GM21737 (cell line): ENCODE measurements around the gene RAPSN.

Experiments
- ATAC-seq: cut with Tn5 transposase; IDR thresholded peaks from one replicate; pipeline ENCODE4 v1.9.1; 2021; ENCODE audit warnings: mild to moderate bottlenecking, moderate library complexity; ENCODE audit not compliant: unreplicated experiment

RAPSN gene

DNA sequence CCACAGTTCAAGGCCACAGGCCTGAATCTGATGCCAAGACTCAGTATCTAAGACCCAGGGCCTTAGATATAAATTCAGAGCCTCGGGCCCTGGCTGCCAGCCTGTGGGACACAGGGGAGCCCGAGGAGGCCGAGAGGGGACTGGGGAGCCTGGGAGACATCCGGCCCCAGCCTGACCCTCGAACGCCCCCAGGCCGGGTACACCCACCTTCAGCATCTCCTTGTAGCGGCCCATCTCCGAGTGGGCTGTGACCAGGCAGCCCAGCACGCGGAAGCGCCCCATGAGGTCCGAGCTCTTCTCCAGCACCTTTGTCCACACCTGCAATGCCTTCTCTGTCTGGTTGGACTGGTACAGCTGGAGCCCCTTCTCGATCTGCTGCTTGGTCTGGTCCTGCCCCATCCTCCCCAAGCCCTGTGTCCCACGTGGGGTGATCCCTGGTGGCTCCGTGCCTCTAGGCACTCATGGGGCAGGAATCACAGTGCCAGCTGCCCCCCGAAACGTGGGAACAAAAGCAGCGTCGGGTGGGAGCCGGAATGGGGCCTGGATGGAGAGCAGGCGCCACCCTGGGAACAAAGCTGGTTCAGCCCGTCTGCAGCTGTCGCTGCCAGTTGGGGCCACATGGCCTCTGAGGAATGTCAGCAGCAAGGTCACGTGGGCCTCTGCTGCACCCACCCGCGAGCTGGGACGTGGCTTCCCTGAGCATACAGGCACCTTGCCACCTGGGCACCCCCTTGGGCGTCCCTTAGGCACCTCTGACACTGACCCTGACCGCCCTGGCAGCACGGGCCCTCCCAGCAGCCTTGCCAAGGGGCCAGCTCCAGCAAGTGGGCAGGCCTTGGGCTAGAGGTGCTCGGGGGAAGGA is at the start of gene RAPSN:
Gene RAPSN, minus strand, starts transcription at position 571 of the 862 bp plus-strand sequence. Its CDS starts 172 bp downstream, at position 399.
- no peak for ATAC-seq

DNA sequence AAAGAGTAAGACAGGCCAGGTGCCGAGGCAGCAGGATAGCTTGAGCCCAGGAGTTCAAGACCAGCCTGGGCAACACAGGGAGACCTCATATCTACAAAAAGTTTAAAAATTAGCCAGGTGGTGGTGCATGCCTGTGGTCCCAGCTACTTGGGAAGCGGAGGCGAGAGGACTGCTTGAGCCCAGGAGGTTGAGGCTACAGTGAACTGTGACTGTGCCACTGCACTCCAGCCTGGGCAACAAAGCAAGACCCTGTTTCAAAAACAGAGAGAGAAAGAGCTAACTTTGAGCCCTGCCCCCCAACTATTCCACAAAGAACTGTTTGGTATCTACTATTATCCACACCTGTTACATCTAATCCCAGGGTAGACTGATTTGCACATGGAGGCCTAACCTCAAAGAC is 49.2 kb upstream of the RAPSN start:
- ATAC-seq: no peak

DNA sequence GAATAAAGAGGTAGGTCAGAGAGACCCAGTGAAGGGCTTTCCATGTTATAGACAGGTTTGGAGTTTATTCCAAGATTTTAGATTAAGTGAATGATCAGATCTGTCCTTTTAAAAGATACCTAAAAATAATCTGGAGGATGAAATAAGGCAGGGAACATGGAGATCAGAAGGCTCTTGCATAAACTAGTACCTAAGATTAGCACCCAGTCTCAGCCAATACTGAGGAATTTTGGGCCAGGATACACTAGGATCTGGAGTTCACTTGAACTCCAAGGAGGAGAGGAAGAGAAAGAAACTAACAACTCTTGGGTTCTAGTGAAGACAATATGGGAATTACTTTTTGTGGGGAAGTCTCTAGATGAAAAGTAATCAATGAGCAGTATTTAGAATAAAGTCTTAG is 47.9 kb upstream of the RAPSN start:
- no peak for ATAC-seq

DNA sequence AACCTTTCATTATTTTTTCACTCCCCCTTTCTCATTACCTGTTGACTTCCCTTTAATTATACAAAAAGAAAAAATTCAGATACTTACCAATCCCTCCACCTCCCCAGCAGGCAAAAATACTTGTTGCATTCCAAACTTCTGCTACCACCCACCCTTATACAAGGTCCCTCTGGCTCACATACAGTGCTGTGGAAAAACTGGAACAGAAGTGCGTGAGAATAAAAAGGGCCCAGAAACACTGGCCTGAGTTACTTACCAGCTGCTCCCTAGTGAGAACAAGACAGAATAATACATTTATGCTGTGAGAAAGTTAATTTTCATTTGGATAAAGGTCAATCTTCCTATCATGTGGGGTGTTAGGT is 46.9 kb upstream of the RAPSN start:
- ATAC-seq: no peak

GRCh38 chr11:47495011-47495855 is 46.3 kb upstream of the RAPSN start:
- ATAC-seq: no peak

DNA sequence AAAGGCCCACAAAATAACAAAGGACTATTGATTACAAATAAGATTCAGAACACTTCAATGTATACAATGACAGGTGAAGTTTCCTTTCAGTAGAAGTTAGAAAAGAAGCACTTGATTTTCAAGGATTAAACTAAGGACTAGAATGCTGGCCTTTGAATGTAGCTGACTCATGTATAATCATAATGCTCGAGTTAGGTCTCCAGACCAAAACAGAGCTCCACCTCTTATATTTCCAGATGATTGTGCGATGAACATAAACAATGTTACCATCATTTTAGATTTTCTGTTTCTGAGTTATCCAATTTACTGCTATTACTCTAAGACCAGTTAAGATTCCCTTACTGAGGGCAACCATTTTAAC is 40.4 kb upstream of the RAPSN start:
- ATAC-seq: no peak

DNA sequence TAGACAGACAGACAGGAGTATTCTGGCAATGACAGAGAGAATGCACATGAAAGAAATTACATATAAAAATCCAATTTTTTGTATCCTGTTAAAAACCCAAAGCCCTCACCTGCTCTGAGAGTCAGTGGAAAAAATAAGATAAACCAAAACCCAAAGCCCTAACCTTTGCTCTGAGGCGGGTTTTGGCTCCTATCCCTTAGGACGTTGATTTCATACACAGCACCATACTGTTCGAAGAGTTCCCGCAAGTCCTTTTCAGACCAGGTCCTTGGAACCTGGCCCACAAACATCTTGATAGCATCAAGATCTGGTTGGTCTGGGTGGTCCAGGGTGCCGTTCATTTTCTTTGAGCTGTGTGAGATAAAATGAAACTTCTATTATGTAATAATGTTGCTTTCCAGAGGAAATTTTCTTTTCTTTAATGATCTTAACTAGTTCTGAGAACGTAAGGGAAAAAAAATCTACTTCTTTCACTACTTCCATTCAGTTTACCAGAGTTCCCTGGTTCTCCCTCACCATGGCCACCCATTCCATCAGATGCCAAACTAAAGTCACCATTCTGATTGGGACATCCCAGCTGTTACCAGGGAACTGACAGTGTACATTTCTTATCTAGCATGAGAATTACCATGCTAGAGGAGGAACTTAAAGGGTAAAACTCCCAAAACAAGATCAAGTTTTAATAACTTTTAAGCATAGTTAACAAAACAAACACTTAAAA is 39.9 kb upstream of the RAPSN start:
- no peak for ATAC-seq

DNA sequence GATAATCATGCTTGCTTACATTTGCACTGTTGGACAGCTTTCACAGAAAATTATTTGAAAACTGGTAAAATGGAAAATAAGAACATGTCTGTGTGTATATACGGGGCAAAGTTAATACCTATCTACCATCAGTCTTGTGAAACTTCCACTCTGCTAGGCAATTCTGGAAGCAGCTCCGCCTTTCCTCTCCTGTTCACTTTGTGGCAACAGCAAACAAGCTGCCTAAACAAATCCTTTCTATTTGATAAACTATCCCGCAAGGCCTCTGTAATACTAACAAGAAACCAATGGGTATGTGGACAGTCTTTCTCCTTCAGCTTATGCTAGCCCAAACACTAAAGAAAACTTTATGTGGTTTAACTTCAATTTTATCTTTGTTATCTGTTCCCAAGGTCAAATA is 39.2 kb upstream of the RAPSN start:
- ATAC-seq: no peak

- no peak for ATAC-seq
Measured at GRCh38 chr11:47487421-47487820, 38.5 kb upstream of the RAPSN start.

GRCh38 chr11:47485107-47485506 is 36.2 kb upstream of the RAPSN start:
- no peak for ATAC-seq

- ATAC-seq: no peak
Measured at GRCh38 chr11:47483457-47483856, 34.5 kb upstream of the RAPSN start.

GRCh38 chr11:47480762-47481161 is 31.8 kb upstream of the RAPSN start:
- no peak for ATAC-seq

DNA sequence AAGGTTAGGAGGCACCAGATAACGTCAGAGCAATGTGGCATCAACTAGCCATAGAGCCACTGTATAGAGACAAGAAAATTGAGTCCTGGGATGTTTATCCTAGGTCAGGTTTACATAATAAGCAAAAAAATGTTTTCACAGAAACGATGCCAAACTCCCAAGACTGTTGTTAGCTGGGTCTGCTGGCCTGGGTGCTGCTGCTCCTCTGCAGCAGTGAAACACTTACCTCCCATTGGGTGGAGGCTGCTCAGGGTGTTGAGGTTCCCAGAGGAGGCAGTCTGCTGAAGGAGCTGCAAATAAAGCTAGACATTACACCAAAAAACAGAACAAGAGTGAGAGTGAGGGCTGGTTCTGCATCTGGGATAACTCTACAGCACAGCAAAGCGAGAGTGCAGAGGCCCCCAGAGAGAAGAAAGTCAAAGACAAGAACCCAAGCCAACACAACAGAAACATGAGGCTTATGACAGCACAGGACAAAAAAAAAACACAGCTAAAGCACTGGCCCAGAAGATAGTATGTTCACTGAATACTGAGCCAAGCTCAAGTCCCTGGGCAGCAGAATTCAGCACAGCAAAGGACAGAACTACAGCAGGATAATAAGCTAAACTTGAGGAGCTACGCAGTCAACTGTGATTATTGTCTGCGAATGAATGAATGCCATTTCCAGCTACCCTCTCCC is 29.9 kb upstream of the RAPSN start:
- no peak for ATAC-seq

- no peak for ATAC-seq
Measured at GRCh38 chr11:47477753-47478152, 28.8 kb upstream of the RAPSN start.

- no peak for ATAC-seq
Measured at GRCh38 chr11:47477323-47477722, 28.4 kb upstream of the RAPSN start.

GRCh38 chr11:47470671-47471070 is 21.7 kb upstream of the RAPSN start:
- no peak for ATAC-seq

DNA sequence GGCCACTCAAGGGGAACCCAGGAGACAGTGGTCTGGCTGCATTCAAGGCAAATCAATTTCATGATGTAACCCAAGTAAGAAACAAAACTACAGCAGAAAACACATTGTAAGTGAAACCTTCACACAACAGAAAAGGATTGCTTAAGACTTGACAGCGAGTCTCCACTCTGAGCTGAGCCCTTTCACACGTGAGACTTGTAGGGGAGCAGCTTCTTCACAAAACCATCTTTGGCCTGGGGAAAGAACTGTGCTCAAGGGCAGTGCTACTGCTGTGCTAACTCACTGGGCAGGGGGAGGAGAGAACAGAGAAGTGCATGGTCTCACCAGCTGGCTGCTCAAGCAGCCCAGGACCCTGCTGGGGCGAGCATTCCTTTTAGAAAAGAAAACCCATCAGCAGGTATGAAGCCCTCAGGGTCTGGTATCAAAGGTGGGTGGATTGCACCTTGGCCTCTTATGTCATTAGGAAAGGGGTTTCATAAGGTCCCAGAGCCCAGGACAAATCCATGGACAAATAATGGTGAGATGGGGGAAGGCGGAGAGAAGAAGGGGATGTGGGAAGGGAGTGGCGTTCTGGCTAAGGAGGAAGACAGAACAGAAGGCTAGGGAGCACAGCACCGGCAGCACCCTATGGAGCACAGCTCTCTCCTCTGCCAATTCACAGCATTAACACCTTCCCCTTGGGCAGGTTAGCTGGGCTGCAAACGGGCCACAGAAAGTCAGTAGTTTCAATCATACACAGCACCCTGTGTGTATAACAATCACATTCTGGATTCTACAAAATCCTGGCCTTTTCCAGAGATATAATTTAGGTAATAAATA is 20.6 kb upstream of the RAPSN start:
- no peak for ATAC-seq

DNA sequence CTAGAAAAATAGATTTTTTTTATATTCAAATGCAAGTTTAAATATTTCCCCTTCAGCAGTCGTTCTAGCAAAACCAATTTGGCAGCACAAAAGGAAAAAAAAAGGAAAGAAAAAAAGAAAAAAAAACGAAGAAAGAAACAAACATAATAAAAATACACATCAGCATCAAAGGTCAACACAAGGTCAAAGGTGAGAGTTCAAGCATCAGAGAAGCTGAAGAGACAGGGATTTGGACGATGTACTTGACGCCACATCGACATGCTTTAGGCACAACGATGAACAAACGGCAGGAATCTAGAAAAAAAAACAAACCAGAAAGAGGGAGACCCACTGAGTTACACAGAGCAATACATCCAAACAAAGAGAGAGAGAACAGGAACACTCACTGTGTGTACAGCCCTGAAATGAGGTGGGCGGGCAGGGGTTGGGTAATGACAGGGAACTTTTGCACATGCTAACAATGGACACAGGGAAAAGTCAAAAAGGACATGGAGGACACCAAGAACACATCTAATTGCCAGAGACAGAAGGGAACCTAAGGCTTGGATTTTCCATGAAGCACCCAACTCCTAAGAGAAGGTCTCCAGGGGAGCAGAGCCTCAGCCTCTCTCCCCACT is 19.8 kb upstream of the RAPSN start:
- no peak for ATAC-seq

DNA sequence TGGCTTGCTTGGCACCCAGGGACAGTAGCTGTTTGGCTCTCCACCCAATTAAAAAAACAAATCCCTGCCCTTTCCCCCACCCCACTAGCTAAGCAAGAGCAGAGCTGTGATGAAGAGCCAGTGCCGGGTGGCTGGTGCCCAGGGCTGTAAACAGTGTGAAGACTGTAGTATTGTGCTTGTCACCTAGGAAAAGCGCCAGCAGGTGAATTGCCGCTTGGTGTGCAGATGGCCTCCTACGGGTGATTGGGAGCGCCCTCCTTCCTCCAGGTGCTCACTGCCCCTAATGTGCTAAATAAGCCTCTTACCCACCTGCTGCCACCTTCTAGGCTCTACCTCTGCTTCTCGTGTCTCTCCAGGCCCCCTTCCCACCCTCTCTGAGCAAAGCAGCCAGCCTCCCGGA is 18.4 kb upstream of the RAPSN start:
- ATAC-seq: no peak
